ENCODE results near the gene OTUB2.

DNA sequence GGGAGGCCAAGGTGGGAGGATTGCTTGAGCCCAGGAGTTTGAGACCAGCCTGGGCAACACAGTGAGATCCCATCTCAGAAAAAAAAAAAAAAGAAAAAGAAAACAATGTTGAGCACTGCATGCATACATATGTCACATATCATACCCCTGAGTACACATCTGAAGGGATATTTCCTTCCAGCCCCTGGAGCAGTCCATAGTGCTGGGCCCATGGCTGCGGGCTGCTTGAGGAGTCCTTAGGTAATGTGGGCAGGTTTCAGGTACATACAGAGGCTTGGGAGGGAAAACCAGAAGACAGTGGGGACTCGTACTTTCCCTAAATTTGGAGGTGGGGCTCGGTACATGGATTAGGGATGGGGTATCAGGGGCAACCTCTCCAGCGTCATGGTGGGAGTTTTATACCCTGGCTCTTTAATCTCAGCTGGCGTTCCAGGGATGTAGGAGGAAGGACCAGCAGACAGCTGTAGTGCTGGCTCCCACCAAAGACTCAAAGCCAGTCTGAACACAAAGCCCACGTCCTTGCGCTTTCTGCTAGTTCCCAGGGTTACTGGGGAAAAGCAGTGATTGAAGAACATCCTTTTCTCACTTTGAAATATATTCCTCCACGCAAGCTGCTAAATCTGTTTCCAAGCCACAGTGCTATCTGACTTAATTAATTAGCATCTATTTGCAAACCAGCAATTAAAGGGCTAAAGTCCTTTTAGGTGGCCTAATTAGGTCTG, 5.2 kb downstream of the OTUB2 start:
- TF ChIP-seq EZH2 (IDR thresholded peaks at IDR 0.05; ENCODE audit: insufficient read depth, poor library complexity, severe bottlenecking): no peak
- TF ChIP-seq EZH2phosphoT487 (IDR thresholded peaks at IDR 0.05; ENCODE audit: insufficient read depth, low read depth): no peak
